ENCODE results near the gene AFF3.

DNA sequence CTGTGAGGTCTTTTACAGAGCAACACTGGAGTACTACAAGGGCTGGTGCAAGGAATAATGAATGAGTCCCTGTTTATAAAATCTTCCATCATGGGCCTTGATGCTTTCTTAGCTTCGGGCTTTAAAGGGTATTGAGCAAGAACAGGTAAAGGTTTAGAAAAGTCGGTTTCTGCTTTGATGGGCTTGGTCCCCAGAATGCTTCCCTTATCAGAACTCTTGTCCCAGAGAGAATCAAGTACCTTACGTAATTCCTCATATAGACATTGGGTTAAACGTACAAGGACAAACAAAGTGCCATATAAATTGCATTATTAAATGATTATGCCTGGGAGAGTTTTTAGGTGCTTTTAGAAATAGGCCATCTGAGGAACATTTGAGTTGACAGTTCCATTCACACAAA lies 628.0 kb downstream of the AFF3 start:
- TF ChIP-seq, protein P1, sequence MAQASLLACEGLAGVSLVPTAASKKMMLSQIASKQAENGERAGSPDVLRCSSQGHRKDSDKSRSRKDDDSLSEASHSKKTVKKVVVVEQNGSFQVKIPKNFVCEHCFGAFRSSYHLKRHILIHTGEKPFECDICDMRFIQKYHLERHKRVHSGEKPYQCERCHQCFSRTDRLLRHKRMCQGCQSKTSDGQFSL (CRISPR knock-in tag; IDR thresholded peaks at IDR 0.05), result no peak
- TF ChIP-seq, protein P2, sequence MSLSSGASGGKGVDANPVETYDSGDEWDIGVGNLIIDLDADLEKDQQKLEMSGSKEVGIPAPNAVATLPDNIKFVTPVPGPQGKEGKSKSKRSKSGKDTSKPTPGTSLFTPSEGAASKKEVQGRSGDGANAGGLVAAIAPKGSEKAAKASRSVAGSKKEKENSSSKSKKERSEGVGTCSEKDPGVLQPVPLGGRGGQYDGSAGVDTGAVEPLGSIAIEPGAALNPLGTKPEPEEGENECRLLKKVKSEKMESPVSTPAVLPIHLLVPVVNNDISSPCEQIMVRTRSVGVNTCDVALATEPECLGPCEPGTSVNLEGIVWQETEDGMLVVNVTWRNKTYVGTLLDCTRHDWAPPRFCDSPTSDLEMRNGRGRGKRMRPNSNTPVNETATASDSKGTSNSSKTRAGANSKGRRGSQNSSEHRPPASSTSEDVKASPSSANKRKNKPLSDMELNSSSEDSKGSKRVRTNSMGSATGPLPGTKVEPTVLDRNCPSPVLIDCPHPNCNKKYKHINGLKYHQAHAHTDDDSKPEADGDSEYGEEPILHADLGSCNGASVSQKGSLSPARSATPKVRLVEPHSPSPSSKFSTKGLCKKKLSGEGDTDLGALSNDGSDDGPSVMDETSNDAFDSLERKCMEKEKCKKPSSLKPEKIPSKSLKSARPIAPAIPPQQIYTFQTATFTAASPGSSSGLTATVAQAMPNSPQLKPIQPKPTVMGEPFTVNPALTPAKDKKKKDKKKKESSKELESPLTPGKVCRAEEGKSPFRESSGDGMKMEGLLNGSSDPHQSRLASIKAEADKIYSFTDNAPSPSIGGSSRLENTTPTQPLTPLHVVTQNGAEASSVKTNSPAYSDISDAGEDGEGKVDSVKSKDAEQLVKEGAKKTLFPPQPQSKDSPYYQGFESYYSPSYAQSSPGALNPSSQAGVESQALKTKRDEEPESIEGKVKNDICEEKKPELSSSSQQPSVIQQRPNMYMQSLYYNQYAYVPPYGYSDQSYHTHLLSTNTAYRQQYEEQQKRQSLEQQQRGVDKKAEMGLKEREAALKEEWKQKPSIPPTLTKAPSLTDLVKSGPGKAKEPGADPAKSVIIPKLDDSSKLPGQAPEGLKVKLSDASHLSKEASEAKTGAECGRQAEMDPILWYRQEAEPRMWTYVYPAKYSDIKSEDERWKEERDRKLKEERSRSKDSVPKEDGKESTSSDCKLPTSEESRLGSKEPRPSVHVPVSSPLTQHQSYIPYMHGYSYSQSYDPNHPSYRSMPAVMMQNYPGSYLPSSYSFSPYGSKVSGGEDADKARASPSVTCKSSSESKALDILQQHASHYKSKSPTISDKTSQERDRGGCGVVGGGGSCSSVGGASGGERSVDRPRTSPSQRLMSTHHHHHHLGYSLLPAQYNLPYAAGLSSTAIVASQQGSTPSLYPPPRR (CRISPR knock-in tag; IDR thresholded peaks at IDR 0.05; ENCODE audit: borderline replicate concordance), result no peak
- TF ChIP-seq, protein P3, sequence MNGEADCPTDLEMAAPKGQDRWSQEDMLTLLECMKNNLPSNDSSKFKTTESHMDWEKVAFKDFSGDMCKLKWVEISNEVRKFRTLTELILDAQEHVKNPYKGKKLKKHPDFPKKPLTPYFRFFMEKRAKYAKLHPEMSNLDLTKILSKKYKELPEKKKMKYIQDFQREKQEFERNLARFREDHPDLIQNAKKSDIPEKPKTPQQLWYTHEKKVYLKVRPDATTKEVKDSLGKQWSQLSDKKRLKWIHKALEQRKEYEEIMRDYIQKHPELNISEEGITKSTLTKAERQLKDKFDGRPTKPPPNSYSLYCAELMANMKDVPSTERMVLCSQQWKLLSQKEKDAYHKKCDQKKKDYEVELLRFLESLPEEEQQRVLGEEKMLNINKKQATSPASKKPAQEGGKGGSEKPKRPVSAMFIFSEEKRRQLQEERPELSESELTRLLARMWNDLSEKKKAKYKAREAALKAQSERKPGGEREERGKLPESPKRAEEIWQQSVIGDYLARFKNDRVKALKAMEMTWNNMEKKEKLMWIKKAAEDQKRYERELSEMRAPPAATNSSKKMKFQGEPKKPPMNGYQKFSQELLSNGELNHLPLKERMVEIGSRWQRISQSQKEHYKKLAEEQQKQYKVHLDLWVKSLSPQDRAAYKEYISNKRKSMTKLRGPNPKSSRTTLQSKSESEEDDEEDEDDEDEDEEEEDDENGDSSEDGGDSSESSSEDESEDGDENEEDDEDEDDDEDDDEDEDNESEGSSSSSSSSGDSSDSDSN (CRISPR knock-in tag; IDR thresholded peaks at IDR 0.05), result no peak
- no peak for TF ChIP-seq FLYWCH1 (CRISPR knock-in tag; IDR thresholded peaks at IDR 0.05)
- no peak for TF ChIP-seq ELF1 (CRISPR knock-in tag; IDR thresholded peaks at IDR 0.05)
- TF ChIP-seq ZNF335 (CRISPR knock-in tag; IDR thresholded peaks at IDR 0.05), result no peak
- TF ChIP-seq MAZ (IDR thresholded peaks at IDR 0.05; ENCODE audit: borderline replicate concordance, low read depth, low read length), result no peak
- no peak for TF ChIP-seq MAZ (CRISPR knock-in tag; IDR thresholded peaks at IDR 0.05; ENCODE audit: low read depth)
- no peak for TF ChIP-seq EP300 (IDR thresholded peaks at IDR 0.05; ENCODE audit: low read depth in 2 of 2, low read length in 2 of 2)
- TF ChIP-seq EP300 (CRISPR knock-in tag; IDR thresholded peaks at IDR 0.05; ENCODE audit: borderline replicate concordance), result no peak
- no peak for TF ChIP-seq RFX5 (IDR thresholded peaks at IDR 0.05; ENCODE audit: low read depth, low read length)
- no peak for TF ChIP-seq RAD21 (CRISPR knock-in tag; IDR thresholded peaks at IDR 0.05)

Data from HepG2 (cell line).